Activated CD4-positive, alpha-beta T cell treated with anti-CD3 and anti-CD28 coated beads, Interleukin-2, amount 50 U/mL, for 1 hour (primary cell): ENCODE measurements around the gene SIAH3.

ENCODE experiments used
- DNase-seq: peaks from one replicate; pipeline ENCODE4 v3.0.0-alpha.2; 2020

SIAH3 gene

DNA sequence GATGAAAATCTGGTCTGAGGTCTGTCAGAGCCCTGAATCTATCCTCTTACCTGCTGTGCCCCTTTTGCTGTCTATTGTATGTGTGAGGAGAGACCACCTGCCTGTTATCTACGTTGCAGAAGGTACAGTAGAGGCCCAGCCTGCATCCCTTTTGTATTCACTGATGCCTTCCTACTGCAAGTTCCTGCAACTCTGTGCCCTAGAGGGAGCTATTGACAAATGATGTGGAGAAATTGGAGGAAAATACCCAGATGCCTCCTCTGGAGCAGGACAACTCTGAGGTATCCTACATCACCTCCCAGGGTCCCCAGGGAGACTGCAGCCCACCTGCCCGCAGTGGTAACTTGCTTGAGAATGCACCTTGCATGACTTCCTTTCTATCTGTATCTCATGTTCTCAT is 33.7 kb downstream of the SIAH3 start:
- no peak for DNase-seq

DNA sequence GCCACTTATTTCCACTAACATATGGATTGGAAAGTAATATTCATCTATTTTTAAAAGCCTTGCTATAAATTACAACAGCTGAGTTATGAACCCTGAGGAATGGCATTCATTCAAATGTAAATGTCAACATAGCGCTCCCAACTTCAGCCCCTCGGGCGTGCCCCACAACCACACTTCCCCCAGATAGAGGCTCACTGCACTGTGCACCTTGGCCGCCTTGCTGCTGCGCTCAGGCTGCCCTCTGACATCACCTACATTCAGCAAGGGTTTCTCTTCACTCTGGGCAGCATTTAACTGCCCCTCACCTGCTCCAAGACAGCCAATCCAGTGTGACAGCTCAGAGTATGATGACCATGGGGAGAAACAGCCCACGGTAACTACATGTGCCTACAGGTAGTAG is 35.1 kb downstream of the SIAH3 start:
- no peak for DNase-seq

DNA sequence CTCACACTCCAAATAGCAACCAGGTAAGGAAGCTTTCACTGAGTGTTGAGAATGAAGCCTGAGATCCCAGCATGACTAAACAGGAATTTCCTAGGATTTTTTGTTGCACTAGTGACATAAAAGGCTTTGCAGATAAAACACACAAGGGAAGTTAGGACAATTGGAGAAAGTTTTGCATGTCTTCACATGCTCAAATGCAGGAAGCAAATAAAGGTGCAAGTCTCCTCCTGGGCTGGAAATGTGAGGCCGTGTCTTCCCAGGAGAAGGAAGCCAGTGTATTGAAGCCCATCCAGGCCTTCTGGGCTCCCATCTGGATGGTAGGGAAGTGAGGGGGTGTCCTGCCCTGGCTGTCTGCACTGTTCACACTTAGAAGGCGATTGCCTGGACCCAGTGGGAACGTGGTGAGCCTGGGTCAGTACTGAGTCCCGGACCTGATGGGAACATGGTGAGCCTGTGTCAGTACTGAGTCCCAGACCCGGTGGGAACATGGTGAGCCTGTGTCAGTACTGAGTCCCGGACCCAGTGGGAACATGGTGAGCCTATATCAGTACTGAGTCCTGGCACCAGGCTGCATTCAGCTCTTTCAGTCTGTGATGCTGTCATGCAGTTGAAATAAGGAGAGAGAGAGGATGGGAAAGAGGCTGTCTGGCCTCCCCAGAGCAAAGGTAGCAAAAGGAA is 38.7 kb downstream of the SIAH3 start:
- DNase-seq, result no peak

GRCh38 chr13:45811891-45812694 is 39.5 kb downstream of the SIAH3 start:
- DNase-seq, result no peak

DNA sequence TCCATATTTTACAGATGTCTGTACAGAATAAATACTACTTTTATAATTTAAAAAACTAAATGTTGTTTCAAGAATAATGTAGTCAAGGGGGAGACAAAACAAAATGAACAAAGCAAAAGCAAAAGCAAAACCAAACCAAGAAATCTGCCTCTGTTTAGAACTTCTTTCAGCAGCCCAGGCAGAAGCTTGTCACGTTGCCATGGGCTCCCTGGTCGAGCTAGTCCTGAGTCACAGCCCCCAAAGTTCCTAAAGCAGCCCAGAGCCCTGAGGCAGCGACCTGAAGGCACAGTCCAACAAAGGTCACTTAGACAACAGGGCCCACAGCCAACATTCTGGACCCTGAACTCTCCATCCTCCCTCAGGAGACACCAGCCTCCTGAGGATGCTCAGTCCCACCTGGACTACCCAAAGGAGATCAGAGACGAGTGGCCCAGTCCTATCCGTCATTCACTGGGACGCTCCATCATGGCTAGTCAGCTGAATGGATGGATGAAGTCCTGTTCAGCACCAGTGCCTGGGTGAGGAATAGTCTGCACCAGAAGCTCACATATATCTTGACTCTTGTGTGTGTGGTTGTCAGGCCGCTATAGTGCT is 41.7 kb downstream of the SIAH3 start:
- no peak for DNase-seq

- no peak for DNase-seq
Observed at GRCh38 chr13:45808925-45809324, 42.6 kb downstream of the SIAH3 start.

DNA sequence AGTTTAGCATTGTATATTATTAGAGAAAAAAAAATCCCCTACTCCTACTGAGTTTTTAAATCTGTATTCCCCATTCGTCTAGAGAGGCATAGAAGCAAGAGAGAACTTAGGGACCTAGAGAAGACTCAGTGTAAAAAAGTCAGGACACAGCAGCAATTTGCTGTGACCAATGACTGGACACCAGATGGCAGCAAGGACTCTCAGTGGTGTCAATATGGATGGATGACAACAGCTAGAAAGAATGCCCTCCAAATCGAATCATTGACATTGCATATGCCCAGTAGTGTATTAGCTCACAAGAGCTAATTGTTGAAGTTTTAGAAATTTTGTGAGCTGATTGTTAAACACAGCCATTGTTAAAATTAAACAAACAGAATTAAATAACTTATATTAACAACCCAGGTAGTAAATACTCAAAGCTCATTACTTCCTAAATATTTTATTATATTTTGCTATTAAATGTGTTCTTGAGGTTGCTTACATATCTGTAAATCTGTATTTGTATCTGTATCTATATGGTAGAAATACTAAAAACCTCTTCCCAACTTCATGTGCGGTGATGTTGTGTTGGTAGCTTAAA is 43.9 kb downstream of the SIAH3 start:
- DNase-seq, result peak; percentile 13

- DNase-seq, result no peak
Observed at GRCh38 chr13:45800485-45800884, 51.1 kb downstream of the SIAH3 start.

DNA sequence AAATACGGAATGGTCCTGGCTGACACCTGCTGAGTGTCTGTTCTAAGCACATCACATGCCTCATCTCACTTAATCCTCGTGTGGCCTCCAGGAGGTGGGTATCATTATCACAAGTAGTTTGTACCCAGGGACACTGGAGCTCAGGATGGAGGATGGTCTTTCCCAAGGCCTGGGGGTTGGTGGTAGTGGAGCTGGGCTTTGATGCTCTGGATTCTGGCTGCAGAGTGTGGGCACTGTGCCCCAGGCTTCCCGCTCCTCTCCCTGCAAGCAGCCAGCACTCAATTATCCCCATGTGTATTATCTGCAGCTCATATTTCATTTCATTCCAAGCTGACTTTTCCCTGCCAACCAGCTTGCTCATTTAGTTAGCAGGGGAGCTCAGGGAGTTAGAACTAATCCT is 52.1 kb downstream of the SIAH3 start:
- DNase-seq, result no peak

- DNase-seq, result no peak
Observed at GRCh38 chr13:45798851-45799250, 52.7 kb downstream of the SIAH3 start.

GRCh38 chr13:45796426-45797235 is 54.9 kb downstream of the SIAH3 start:
- no peak for DNase-seq

DNA sequence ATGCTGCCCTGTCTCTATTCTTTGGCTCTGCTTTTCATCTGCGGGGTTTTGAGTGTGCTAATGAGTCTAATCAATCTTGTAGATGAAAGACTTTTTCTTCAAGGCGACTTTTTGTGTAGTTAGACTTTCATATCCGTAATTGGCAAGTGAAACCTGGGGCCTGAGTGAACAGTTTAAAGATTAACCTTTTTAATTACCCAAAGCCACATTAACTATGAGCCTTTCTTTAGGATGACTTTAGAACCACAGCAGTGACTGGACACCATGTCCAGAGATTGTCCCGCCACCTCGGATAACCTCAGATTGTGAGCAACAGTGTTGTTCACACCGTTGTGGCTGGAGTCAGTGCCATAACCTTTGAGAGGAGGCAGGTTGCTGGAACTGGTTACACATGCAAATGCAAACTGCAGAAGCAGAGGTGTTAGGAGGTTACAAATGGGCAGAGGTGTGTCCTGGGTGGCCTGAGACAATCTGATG is 58.7 kb downstream of the SIAH3 start:
- no peak for DNase-seq

DNA sequence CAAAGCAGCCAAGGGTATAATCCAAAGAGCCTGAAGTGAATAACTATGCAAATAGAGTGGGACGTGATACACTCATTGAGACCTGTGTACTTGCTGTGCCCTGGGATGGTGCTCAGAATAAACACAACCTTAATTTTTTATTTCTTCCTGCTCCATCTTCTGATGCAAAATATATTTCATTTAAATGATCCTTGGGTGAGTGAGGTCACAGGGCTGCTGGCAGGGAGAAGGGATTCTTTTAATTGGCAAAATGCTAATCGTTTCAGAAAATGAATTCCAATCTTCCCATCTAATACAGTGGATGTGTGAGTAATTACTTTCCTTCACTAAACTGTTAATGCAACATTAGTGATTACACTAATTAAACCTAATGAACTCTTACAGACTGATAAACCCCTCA is 63.5 kb downstream of the SIAH3 start:
- no peak for DNase-seq

GRCh38 chr13:45787346-45787745 is 64.2 kb downstream of the SIAH3 start:
- no peak for DNase-seq

GRCh38 chr13:45786293-45786920 is 65.1 kb downstream of the SIAH3 start:
- DNase-seq, result no peak

- DNase-seq, result no peak
Observed at GRCh38 chr13:45784755-45785675, 66.5 kb downstream of the SIAH3 start.

DNA sequence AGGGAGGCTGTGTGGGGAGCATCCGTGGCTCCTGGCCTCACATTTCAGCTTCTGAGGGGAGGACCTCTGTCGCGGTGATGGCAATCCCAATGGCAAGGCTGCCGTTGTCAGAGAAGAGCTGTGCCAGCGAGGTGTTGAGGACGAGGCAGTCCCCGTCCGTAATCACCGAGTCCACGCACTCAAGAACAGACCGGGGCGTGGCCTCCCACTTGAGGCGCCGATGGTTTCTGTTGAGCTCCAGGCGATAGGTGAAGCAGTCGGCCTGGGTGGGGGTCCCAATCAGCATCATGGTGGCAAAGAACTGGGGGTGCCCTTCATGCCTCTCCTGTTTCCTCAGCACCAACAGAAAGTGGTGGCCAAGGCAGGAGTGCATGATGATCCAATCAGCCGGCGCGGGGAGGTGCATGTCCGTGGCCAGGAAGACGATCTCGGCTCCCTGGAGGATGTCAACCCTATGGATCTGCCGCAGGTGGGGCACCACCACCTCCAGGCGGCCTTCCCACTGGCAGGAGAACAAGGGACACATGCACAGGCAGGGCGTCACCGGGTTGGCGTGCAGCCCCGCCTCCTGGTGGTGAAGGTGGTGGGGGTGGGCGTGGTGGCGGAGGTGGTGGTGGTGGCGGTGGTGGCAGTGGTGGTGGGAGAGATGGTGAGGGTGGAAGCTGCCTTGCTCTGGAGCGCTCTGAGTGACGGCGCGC is 68.1 kb downstream of the SIAH3 start:
- DNase-seq, result no peak

DNA sequence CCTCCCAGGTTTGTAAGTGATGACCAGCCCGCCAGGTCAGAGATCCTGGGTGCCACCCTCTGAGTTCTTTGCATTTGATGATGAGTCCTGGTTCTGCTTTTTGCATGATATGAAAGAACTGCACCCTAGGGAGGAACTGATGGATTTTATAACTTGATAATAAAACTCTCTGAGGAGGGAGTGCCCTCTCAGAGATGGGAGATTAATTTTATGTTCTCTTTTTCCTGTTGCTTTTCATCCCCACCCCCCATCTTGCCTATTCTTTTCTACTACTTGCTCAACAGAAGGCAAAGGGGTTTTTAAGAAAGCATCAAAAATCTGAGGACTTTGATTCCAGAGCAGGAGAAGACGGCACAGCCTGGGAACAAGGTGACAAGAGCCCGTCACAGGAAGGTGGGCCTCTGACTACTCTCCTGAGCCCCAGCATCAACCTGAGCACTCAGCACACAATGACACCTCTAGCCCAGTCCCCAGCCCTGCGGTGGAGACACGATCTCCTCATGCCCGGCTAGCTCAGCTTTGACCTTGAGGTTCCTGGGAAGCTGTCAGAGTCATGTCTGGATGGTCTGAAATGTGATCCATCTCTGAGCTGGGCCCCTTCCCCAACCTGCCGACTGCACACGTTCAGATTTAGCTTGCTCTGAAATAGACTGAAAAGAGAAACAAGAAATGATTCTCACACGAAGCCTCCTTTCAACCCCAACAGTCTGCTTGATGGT is 69.1 kb downstream of the SIAH3 start:
- no peak for DNase-seq

- DNase-seq, result no peak
Observed at GRCh38 chr13:45781553-45782326, 69.8 kb downstream of the SIAH3 start.
